Left ventricle myocardium inferior (tissue), 1 donor: ENCODE data around the gene NME3. TPM values are rescaled to one million over a fixed set of nuclear protein-coding genes. Genes with fewer than 3 reads are reported as not detected.

Experiments used
- DNase-seq: peaks from one replicate; pipeline ENCODE4 v3.0.0-alpha.2; 2020
- H3K27ac ChIP-seq: fragments of 200-600 bp; replicated peaks from 2 replicates; pipeline ENCODE4 v1.8.0; 2021
- H3K27me3 ChIP-seq: fragments of 200-600 bp; 2 replicates; pipeline ENCODE4 v1.8.0; 2021; ENCODE audit warnings: low read depth
- H3K36me3 ChIP-seq: fragments of 200-600 bp; 2 replicates; pipeline ENCODE4 v1.8.0; 2021
- H3K4me1 ChIP-seq: fragments of 200-600 bp; 2 replicates; pipeline ENCODE4 v1.8.0; 2021
- H3K4me3 ChIP-seq: fragments of 200-600 bp; 2 replicates; pipeline ENCODE4 v1.8.0; 2021; ENCODE audit warnings: mild to moderate bottlenecking, moderate library complexity
- H3K9me3 ChIP-seq: fragments of 200-600 bp; replicated peaks from 2 replicates; pipeline ENCODE4 v1.8.0; 2021
- CTCF ChIP-seq: fragments of 200-600 bp; IDR thresholded peaks from 2 replicates; pipeline ENCODE4 v1.8.0; 2021; ENCODE audit warnings: antibody characterized with exemption, mild to moderate bottlenecking, borderline replicate concordance
- intact Hi-C: fragments of 100-400 bp; cut with micrococcal nuclease; formaldehyde crosslinking; loops from one replicate; pipeline ENCODE4 v1.11.0; 2022
- total RNA-seq: library from RNA; stranded (reverse); fragmentation: NEBNext Ultra II Directional; extraction: Animal tissue kit (Norgen Biotek cat#: 25700); gene quantifications from one replicate; pipeline ENCODE4 v1.2.1, GENCODE V29; 2021
- donor health status: DM: no; HTN: yes; CAD: no; lungs with severe emphysema.

NME3 gene
- total RNA-seq, 1 donor from 2014 or later: 37.0 TPM

DNA sequence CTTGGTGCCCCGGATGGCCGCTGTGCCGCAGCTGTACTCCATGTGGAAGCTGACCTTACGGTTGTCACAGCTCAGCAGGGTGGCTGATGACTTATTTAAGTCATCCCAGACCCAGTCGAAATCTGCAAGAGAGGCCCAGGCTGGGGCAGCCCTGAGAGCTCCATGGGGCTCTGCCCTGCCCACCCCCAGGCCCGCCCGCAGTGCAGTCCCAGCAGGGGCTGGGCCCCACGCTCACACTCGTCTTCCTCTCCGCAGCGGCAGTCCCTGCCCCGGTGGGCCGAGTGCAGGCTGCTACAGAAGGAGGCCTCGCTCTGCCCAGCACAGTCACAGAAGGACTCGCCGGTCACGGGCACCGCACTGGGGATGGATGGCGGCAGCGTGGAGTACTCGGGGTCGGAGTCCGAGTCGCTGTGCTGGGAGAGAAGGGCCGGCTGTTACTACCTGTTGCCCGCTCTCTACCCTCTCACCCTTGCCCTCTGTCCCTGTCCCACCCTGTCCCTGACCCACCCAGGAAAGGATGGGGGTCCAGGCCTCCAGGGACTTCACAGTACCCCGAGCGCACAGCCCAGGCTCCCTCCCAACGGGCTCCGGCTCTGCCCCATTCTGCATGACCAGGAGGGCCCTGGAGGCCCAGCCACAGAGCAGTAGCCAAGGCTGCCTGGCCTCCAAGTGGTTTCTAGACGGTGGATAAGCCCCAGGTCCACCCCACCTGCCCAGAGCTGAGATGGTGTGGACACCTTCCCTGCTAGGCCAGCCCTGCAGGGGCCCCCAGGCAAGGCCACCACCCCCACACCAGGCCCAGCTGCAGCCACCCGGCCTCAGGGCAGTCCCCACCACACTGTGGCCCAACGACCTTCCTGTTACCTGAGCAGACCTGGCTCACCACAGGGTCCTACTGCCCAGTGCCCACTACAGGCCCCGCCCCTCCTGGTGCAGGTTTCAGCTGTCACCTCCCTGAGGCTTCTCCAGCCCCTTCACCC lies 7.1 kb upstream of the NME3 start:
- H3K27me3 ChIP-seq: no peaks in the 10 kb centered on the region
- H3K27ac ChIP-seq: no peak overlapping the region
- no peak overlapping the region for H3K4me3 ChIP-seq
- no peak for TF ChIP-seq CTCF
- no peaks in the 10 kb centered on the region for H3K9me3 ChIP-seq
- peaks cover 58% of the 10 kb centered on the region for H3K36me3 ChIP-seq
- no peak for DNase-seq
- H3K4me1 ChIP-seq: peaks cover 60% of the 10 kb centered on the region
- intact Hi-C loops: no loop called here

DNA sequence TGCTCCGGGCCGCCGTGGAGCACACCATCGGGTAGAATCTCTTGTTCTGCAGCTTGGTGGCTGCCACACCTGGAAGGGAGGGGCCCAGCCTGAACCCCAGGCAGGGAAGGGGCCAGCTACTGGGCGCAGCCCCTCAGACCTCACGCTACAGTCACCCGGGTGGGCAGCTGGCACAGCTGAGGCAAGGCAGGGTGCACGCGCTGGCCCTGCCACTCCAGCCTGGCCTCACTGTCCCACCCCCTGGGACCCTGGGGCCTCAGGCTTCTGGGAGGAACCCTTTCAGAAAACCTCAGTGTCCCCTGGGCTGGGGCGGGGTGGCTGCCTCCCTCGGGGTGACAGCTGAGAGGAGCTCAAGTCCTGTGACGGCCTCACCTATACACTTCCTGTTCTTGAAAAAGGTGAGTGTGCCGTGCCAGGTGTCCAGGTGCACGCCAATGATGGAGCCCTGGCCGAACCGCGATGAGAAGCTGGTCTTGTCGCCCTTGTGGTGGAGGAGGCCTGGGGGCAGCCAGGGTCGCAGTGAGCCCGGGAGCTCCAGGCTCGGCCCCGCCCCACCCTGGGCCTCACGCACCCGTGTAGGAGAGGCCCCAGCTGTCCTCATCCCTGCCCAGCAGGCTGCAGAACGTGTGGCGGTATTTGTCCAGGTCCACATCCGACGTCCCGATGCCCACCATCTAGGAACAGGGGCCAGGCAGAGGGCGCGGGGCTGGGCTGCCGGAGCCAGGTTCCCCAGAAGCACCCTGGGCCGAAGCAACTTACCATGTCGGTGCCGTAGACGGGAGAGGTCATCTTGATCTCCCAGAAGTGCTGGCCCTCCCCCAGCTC lies 6.2 kb upstream of the NME3 start:
- H3K27ac ChIP-seq: no peak overlapping the region
- peaks cover 58% of the 10 kb centered on the region for H3K36me3 ChIP-seq
- intact Hi-C loops: no loop called here
- H3K4me3 ChIP-seq: no peak overlapping the region
- no peak for TF ChIP-seq CTCF
- DNase-seq: no peak
- H3K4me1 ChIP-seq: peaks cover 62% of the 10 kb centered on the region
- H3K9me3 ChIP-seq: no peaks in the 10 kb centered on the region
- no peaks in the 10 kb centered on the region for H3K27me3 ChIP-seq

GRCh38 chr16:1776991-1777374 lies 5.6 kb upstream of the NME3 start:
- H3K9me3 ChIP-seq: no peaks in the 10 kb centered on the region
- no peak for TF ChIP-seq CTCF
- no peak overlapping the region for H3K4me3 ChIP-seq
- intact Hi-C loops: no loop called here
- H3K36me3 ChIP-seq: peaks cover 58% of the 10 kb centered on the region
- DNase-seq: no peak
- peaks cover 65% of the 10 kb centered on the region for H3K4me1 ChIP-seq
- no peaks in the 10 kb centered on the region for H3K27me3 ChIP-seq
- H3K27ac ChIP-seq: no peak overlapping the region

GRCh38 chr16:1776672-1776955 lies 5.3 kb upstream of the NME3 start:
- Histone ChIP-seq H3K4me3 (no peak overlapping the region), H3K9me3 (no peaks in the 10 kb centered on the region), H3K36me3 (peaks cover 58% of the 10 kb centered on the region), H3K27me3 (no peaks in the 10 kb centered on the region), H3K4me1 (peaks cover 65% of the 10 kb centered on the region), H3K27ac (no peak overlapping the region)
- no peak for DNase-seq
- intact Hi-C loops: no loop called here
- no peak for TF ChIP-seq CTCF

DNA sequence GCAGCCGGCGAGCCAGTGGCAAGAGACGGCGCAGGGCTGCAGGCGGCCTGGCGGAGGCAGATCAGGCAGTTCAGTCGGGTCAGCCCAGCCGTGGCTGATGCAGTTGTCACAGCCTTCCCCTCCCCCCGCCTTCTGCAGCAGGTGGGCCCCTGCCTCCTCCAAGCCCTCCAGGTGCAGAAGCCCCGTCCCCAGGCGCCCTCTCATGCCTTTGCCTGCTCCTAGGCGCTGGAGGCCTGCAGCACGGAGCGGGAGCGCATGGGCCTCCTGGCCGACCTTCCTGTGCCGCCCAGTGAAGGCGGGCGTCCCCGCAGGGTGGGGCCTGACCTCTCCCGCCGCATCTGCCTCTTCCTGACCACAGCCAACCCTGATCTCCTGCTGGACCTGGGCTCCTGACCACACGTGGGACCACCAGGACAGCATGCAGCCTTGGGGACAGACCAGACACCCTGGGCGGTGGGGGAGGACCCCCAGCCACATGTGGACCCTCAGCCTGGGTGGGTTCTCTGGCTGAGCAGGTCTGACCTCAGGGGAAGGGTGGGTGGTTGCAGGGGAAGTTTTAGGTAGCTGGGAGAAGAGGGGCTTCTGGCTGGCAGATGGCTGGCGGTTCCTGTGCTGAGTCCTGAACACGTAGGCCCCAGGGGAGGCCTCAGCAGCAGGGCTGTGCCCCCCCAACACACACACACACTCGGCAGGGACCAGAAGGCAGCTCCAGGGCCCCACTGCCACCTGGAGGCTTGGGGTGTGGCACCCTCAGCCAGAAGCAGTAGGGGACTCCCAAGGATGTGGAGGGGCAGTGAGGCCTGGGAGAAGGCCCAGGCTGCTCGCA lies 4.7 kb upstream of the NME3 start:
- intact Hi-C loops: no loop called here
- no peaks in the 10 kb centered on the region for H3K27me3 ChIP-seq
- no peak overlapping the region for H3K4me3 ChIP-seq
- no peak for DNase-seq
- H3K27ac ChIP-seq: no peak overlapping the region
- H3K4me1 ChIP-seq: peaks cover 65% of the 10 kb centered on the region
- TF ChIP-seq CTCF: no peak
- peaks cover 57% of the 10 kb centered on the region for H3K36me3 ChIP-seq
- H3K9me3 ChIP-seq: no peaks in the 10 kb centered on the region
